ENCODE results near the gene DENND1A.

- TF ChIP-seq CTCF (IDR thresholded peaks at IDR 0.05) = no peak
- no peak for TF ChIP-seq POLR2A (IDR thresholded peaks at IDR 0.05)
Measured at GRCh38 chr9:123453831-123454321, 476.1 kb downstream of the DENND1A start.
